Activated B cell treated with CpG ODN at 0.5 μM for 24 hours (primary cell): ENCODE data around the gene CDK15. TPM values are rescaled to one million over a fixed set of nuclear protein-coding genes. Genes with fewer than 3 reads are reported as not detected.

ENCODE experiments used
- ATAC-seq: fragments of 200-7000 bp; cut with Tn5 transposase; one replicate; pipeline ENCODE4 v1.10.0; 2021; ENCODE audit warnings: low read depth, mild to moderate bottlenecking, moderate library complexity
- CTCF ChIA-PET: fragments of 350-600 bp; sonication (Branson Sonifier 250); formaldehyde crosslinking; loops from one replicate; lab custom pipeline; 2021; ENCODE audit warnings: antibody characterized with exemption; lab: Charles Lee
- POLR2A ChIA-PET: fragments of 350-600 bp; sonication (Branson Sonifier 250); formaldehyde crosslinking; loops from one replicate; lab custom pipeline; 2021; ENCODE audit warnings: antibody characterized with exemption; lab: Charles Lee
- DNase-seq: peaks from one replicate; pipeline ENCODE4 v3.0.0; 2022
- H3K27ac Mint-ChIP-seq: one replicate; pipeline ENCODE4 v1.8.0; 2020; ENCODE audit warnings: mixed read lengths
- H3K27me3 Mint-ChIP-seq: one replicate; pipeline ENCODE4 v1.8.0; 2021; ENCODE audit warnings: mixed read lengths
- H3K36me3 Mint-ChIP-seq: one replicate; pipeline ENCODE4 v1.8.0; 2021; ENCODE audit warnings: low read depth, mixed read lengths
- H3K4me1 Mint-ChIP-seq: one replicate; pipeline ENCODE4 v1.8.0; 2021; ENCODE audit warnings: mixed read lengths
- H3K4me3 Mint-ChIP-seq: one replicate; pipeline ENCODE4 v1.8.0; 2020; ENCODE audit warnings: mild to moderate bottlenecking, mixed read lengths
- H3K9me3 Mint-ChIP-seq: one replicate; pipeline ENCODE4 v1.8.0; 2020; ENCODE audit warnings: mixed read lengths
- intact Hi-C: fragments of 100-400 bp; cut with micrococcal nuclease; formaldehyde crosslinking; loops from one replicate; pipeline ENCODE4 v1.15.1; 2024
- total RNA-seq: library from RNA; stranded (reverse); gene quantifications from 2 replicates; pipeline ENCODE4 v1.2.3, GENCODE V29; 2022
- TF ChIP-seq, protein P1 (sequence below): fragments of 200-600 bp; IDR thresholded peaks from one replicate; pipeline ENCODE4 v1.8.0; 2022; ENCODE audit warnings: antibody characterized with exemption, mild to moderate bottlenecking

Gene CDK15
- total RNA-seq, 1 donor from 2014 or later, result not detected

DNA sequence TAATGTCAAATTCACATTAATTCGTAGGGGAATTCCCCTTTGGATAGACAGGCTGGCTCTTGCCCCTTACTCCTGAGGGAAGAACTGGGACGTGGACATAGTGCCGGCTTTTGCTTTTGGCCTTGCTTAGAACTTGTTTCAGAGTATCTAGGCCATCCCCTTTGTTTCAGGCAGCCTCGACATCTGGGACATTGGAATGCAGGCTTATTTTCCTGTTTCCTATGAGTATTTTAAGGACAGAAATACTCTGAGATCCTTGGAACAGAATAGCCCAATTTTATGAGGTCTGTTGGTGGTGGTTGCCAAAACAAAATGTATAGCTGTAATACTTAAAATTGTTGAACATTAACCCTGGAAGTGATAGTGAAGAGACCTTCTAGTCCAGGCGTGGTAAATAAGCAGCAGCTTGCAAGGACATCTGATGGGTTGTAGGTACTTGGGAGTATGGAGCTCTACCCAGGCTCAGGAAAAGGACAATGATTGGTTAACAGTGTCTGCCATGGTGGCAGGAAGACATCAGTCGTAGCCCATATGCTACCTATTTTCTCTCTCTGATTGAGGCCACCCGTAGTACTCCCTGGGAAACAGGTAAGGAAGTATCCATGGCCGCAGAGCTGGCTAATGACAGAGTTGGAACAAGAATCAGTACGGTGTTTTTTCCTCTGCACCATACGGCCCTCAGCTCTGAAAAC, 112.4 kb downstream of the CDK15 start:
- Mint-ChIP-seq H3K4me3 (no peak overlapping the region), H3K27me3 (peaks cover 10% of the 10 kb centered on the region), H3K36me3 (no peaks in the 10 kb centered on the region), H3K27ac (no peak overlapping the region), H3K9me3 (no peaks in the 10 kb centered on the region), H3K4me1 (no peaks in the 10 kb centered on the region)
- ChIA-PET CTCF (no interaction called here), POLR2A (no interaction called here)
- ATAC-seq, result no peak
- TF ChIP-seq, protein P1, sequence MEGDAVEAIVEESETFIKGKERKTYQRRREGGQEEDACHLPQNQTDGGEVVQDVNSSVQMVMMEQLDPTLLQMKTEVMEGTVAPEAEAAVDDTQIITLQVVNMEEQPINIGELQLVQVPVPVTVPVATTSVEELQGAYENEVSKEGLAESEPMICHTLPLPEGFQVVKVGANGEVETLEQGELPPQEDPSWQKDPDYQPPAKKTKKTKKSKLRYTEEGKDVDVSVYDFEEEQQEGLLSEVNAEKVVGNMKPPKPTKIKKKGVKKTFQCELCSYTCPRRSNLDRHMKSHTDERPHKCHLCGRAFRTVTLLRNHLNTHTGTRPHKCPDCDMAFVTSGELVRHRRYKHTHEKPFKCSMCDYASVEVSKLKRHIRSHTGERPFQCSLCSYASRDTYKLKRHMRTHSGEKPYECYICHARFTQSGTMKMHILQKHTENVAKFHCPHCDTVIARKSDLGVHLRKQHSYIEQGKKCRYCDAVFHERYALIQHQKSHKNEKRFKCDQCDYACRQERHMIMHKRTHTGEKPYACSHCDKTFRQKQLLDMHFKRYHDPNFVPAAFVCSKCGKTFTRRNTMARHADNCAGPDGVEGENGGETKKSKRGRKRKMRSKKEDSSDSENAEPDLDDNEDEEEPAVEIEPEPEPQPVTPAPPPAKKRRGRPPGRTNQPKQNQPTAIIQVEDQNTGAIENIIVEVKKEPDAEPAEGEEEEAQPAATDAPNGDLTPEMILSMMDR, result no peak
- DNase-seq, result no peak
- intact Hi-C loops, result no loop called here

DNA sequence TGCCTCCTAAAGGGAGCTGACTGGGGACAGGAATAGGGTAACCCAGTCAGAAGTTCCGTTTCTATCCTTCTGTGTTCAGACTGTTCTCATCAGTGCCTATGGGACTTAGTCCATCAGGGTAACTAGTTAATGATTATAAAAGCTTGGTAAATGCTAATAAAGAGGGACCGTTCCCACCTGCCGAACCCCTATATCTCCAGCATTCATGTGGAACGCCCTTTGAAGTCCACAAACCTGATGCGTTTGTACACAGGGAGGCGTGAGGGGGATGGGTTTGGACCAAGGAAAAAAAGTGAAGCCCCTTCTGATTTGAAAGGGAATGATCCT, 112.9 kb downstream of the CDK15 start:
- H3K36me3 Mint-ChIP-seq, result no peaks in the 10 kb centered on the region
- ChIA-PET CTCF (no interaction called here), POLR2A (no interaction called here)
- H3K9me3 Mint-ChIP-seq, result no peaks in the 10 kb centered on the region
- intact Hi-C loops, result no loop called here
- TF ChIP-seq, protein P1, result no peak
- H3K27me3 Mint-ChIP-seq, result peaks cover 13% of the 10 kb centered on the region
- no peaks in the 10 kb centered on the region for H3K4me1 Mint-ChIP-seq
- no peak overlapping the region for H3K4me3 Mint-ChIP-seq
- no peak overlapping the region for H3K27ac Mint-ChIP-seq
- DNase-seq, result no peak
- no peak for ATAC-seq

DNA sequence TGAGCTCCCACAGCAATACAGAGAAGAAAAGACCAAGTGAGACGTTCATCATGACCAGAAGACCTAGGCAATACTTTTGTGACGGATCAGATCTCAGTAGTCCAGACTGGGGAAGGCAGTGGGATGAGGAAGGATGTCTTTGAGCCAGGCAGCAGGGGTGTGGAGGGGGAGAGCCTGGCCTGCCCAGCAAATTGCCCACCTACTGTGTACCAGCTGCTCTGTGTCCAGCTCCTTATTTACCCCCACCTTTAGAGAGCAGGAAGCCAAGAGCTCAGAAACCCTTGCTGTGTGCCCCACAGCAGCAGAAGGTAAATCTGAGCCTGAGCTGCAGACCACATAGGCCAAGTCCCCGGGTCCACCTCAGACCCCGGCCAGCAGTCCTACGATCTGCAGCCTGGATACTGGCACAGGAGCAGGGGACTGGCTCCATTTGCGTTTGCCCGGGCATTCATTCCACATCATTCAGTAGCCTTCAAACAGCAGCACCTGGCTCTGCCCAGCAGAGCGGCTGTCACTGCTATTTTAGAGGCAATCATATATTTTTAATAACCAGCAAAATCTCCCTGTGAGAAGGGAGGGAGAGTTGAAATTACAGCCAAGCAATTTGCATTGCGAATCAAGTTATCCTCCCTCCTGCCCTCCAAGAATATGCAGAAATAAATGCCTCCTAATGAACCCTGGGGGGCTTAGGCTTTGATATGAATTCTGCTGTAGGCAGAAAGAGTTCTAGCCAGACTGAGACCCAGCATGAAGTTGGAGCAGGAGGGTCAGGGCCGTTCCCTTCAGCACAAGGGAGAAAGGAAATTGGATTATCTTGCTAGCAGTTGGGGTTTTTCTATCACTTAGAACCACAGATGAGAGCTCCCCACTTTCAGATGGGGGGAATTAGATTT, 117.3 kb downstream of the CDK15 start:
- ChIA-PET POLR2A (no interaction called here), CTCF (no interaction called here)
- Mint-ChIP-seq H3K36me3 (no peaks in the 10 kb centered on the region), H3K4me1 (no peaks in the 10 kb centered on the region), H3K4me3 (no peak overlapping the region), H3K9me3 (no peaks in the 10 kb centered on the region), H3K27ac (no peak overlapping the region), H3K27me3 (peaks cover 21% of the 10 kb centered on the region)
- intact Hi-C loops, result no loop called here
- TF ChIP-seq, protein P1, result no peak
- ATAC-seq (no peak), DNase-seq (no peak)

GRCh38 chr2:201924453-201924852, 118.1 kb downstream of the CDK15 start:
- DNase-seq (no peak), ATAC-seq (no peak)
- Mint-ChIP-seq H3K4me3 (no peak overlapping the region), H3K9me3 (no peaks in the 10 kb centered on the region), H3K4me1 (no peaks in the 10 kb centered on the region), H3K27ac (no peak overlapping the region), H3K27me3 (peaks cover 24% of the 10 kb centered on the region), H3K36me3 (no peaks in the 10 kb centered on the region)
- TF ChIP-seq, protein P1, result no peak
- intact Hi-C loops, result no loop called here
- ChIA-PET POLR2A (no interaction called here), CTCF (no interaction called here)

GRCh38 chr2:201925056-201925455, 118.7 kb downstream of the CDK15 start:
- no peaks in the 10 kb centered on the region for H3K9me3 Mint-ChIP-seq
- H3K4me3 Mint-ChIP-seq, result no peak overlapping the region
- DNase-seq, result no peak
- TF ChIP-seq, protein P1, result no peak
- CTCF ChIA-PET, result no interaction called here
- no peaks in the 10 kb centered on the region for H3K4me1 Mint-ChIP-seq
- no peaks in the 10 kb centered on the region for H3K36me3 Mint-ChIP-seq
- intact Hi-C loops, result no loop called here
- peaks cover 24% of the 10 kb centered on the region for H3K27me3 Mint-ChIP-seq
- POLR2A ChIA-PET, result no interaction called here
- H3K27ac Mint-ChIP-seq, result no peak overlapping the region
- no peak for ATAC-seq
